ENCODE results near the gene GZMM.
A peak's percentile ranks its signal among the peaks of the same experiment; 100 is the strongest.

GRCh38 chr19:588093-588740 is 44.4 kb downstream of the GZMM start:
- TF ChIP-seq CTCF (conservative IDR thresholded peaks at IDR 0.05; ENCODE audit: low read depth in 2 of 2) = peak; percentile 61 to 74
- no peak for TF ChIP-seq EZH2 (IDR thresholded peaks at IDR 0.05; ENCODE audit: low read depth, unreplicated experiment)
- TF ChIP-seq STAT1 (IDR thresholded peaks at IDR 0.05; ENCODE audit: unreplicated experiment) = no peak
- no peak for TF ChIP-seq POLR2AphosphoS5 (IDR thresholded peaks at IDR 0.05; ENCODE audit: low read depth)
- TF ChIP-seq EZH2phosphoT487 (IDR thresholded peaks at IDR 0.05; ENCODE audit: unreplicated experiment) = no peak
- no peak for TF ChIP-seq REST (IDR thresholded peaks at IDR 0.05; ENCODE audit: unreplicated experiment)
- TF ChIP-seq JUNB (IDR thresholded peaks at IDR 0.05; ENCODE audit: unreplicated experiment) = no peak
- no peak; the same call in 1 of the 2 replicates for TF ChIP-seq CREB1 (CRISPR knock-in tag; IDR thresholded peaks at IDR 0.05; ENCODE audit: low read depth)
- no peak for TF ChIP-seq ETS1 (IDR thresholded peaks at IDR 0.05)
- no peak for TF ChIP-seq ZNF114 (CRISPR knock-in tag; IDR thresholded peaks at IDR 0.05)
- TF ChIP-seq ZNF331 (CRISPR knock-in tag; IDR thresholded peaks at IDR 0.05; ENCODE audit: low read depth) = no peak
- TF ChIP-seq NANOG (IDR thresholded peaks at IDR 0.05; ENCODE audit: borderline replicate concordance) = no peak

All from GM23338 (cell line).